A549 (cell line): ENCODE data around the gene COL4A5.

Experiments used
- EP300 ChIP-seq, 2 experiments: fragments of >200 bp; sonication (Bioruptor Twin); formaldehyde crosslinking; IDR thresholded peaks; 2 replicates in 1 of 2; 3 replicates in 1 of 2; pipeline ENCODE4 v1.6.1; 2016 to 2017
- MYC ChIP-seq: IDR thresholded peaks from 2 replicates; pipeline ENCODE4 v1.6.1; 2012; ENCODE audit warnings: mild to moderate bottlenecking, inconsistent platforms, low read length, improper control_type of control experiment, borderline replicate concordance
- NR3C1 ChIP-seq: fragments of >200 bp; sonication (Bioruptor Twin); formaldehyde crosslinking; IDR thresholded peaks from 3 replicates; pipeline ENCODE4 v1.6.1; 2017
- PHF8 ChIP-seq: fragments of 200-600 bp; sonication (generic); IDR thresholded peaks from 2 replicates; pipeline ENCODE4 v1.6.1; 2016; ENCODE audit warnings: low read depth, mild to moderate bottlenecking, antibody characterized with exemption, moderate library complexity, borderline replicate concordance
- POLR2A ChIP-seq: IDR thresholded peaks from 2 replicates; pipeline ENCODE4 v1.6.1; 2012; ENCODE audit warnings: mild to moderate bottlenecking, low read length
- RAD21 ChIP-seq, 2 experiments: fragments of >200 bp in 1 of 2; sonication (Bioruptor Twin) in 1 of 2; formaldehyde crosslinking in 1 of 2; IDR thresholded peaks in 1 of 2; conservative IDR thresholded peaks in 1 of 2; 2 replicates in 1 of 2; 3 replicates in 1 of 2; pipeline ENCODE4 v1.6.1; 2012 to 2018; ENCODE audit warnings: inconsistent platforms in 1 of 2
- SMC3 ChIP-seq: fragments of >200 bp; sonication (Bioruptor Twin); formaldehyde crosslinking; IDR thresholded peaks from 3 replicates; pipeline ENCODE4 v1.6.1; 2018; ENCODE audit warnings: inconsistent platforms
- TF ChIP-seq, protein P1 (sequence below): fragments of >200 bp; sonication (Bioruptor Twin); formaldehyde crosslinking; IDR thresholded peaks from 3 replicates; pipeline ENCODE4 v1.5.1; 2016
- TF ChIP-seq, protein P2 (sequence below): fragments of 250-450 bp; sonication (Bioruptor Pico); IDR thresholded peaks from 2 replicates; pipeline ENCODE4 v1.5.0; 2021; ENCODE audit warnings: mild to moderate bottlenecking, moderate library complexity, borderline replicate concordance

GRCh38 chrX:108426262-108426661 lies 13.4 kb upstream of the COL4A5 start:
- TF ChIP-seq NR3C1 (no peak), MYC (no peak), RAD21 (conservative IDR thresholded peaks at IDR 0.05 in 1 of 2, IDR thresholded peaks at IDR 0.05 in 1 of 2) (no peak), POLR2A (no peak), PHF8 (no peak), SMC3 (no peak), EP300 (IDR thresholded peaks at IDR 0.05) (no peak)
- TF ChIP-seq, protein P1, sequence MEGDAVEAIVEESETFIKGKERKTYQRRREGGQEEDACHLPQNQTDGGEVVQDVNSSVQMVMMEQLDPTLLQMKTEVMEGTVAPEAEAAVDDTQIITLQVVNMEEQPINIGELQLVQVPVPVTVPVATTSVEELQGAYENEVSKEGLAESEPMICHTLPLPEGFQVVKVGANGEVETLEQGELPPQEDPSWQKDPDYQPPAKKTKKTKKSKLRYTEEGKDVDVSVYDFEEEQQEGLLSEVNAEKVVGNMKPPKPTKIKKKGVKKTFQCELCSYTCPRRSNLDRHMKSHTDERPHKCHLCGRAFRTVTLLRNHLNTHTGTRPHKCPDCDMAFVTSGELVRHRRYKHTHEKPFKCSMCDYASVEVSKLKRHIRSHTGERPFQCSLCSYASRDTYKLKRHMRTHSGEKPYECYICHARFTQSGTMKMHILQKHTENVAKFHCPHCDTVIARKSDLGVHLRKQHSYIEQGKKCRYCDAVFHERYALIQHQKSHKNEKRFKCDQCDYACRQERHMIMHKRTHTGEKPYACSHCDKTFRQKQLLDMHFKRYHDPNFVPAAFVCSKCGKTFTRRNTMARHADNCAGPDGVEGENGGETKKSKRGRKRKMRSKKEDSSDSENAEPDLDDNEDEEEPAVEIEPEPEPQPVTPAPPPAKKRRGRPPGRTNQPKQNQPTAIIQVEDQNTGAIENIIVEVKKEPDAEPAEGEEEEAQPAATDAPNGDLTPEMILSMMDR: no peak
- TF ChIP-seq, protein P2, sequence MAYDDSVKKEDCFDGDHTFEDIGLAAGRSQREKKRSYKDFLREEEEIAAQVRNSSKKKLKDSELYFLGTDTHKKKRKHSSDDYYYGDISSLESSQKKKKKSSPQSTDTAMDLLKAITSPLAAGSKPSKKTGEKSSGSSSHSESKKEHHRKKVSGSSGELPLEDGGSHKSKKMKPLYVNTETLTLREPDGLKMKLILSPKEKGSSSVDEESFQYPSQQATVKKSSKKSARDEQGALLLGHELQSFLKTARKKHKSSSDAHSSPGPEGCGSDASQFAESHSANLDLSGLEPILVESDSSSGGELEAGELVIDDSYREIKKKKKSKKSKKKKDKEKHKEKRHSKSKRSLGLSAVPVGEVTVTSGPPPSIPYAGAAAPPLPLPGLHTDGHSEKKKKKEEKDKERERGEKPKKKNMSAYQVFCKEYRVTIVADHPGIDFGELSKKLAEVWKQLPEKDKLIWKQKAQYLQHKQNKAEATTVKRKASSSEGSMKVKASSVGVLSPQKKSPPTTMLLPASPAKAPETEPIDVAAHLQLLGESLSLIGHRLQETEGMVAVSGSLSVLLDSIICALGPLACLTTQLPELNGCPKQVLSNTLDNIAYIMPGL (CRISPR knock-in tag): no peak
